Endothelial cell of umbilical vein (primary cell): ENCODE data around the gene RNASEH2C.

Source experiments
- CTCF ChIP-seq, 2 donors: IDR thresholded peaks; 1 replicate in 1 of 2; 2 replicates in 1 of 2; pipeline ENCODE4 v1.5.1; 2011; ENCODE audit warnings: low read length in 2 of 2, mild to moderate bottlenecking in 2 of 2, moderate library complexity in 2 of 2, control low read depth in 1 of 2, inconsistent platforms in 1 of 2, low read depth in 1 of 2; ENCODE audit not compliant: insufficient read depth in 1 of 2; ENCODE audit errors: extremely low read depth in 1 of 2
- EZH2 ChIP-seq: IDR thresholded peaks from 2 replicates; pipeline ENCODE4 v1.6.1; 2012; ENCODE audit warnings: borderline replicate concordance, low read depth, mild to moderate bottlenecking, moderate library complexity, low read length, inconsistent platforms; ENCODE audit not compliant: severe bottlenecking
- FOS ChIP-seq: IDR thresholded peaks from 2 replicates; pipeline ENCODE4 v1.6.1; 2011; ENCODE audit warnings: mild to moderate bottlenecking, low read length, moderate library complexity, borderline replicate concordance; ENCODE audit not compliant: insufficient read depth
- MAX ChIP-seq: IDR thresholded peaks from 2 replicates; pipeline ENCODE4 v1.6.1; 2011; ENCODE audit not compliant: insufficient read depth, insufficient read length
- MYC ChIP-seq: IDR thresholded peaks from one replicate; pipeline ENCODE4 v1.6.1; 2011; ENCODE audit warnings: mild to moderate bottlenecking, low read depth, low read length
- POLR2A ChIP-seq: IDR thresholded peaks from 2 replicates; pipeline ENCODE4 v1.6.1; 2012; ENCODE audit warnings: low read depth, mild to moderate bottlenecking, control low read depth, low read length
- POLR2AphosphoS5 ChIP-seq: IDR thresholded peaks from 2 replicates; pipeline ENCODE4 v1.6.1; 2012; ENCODE audit warnings: low read depth, mild to moderate bottlenecking, control low read depth, low read length, moderate library complexity; ENCODE audit not compliant: insufficient read depth

GRCh38 chr11:65741185-65741584, 20.6 kb upstream of the RNASEH2C start:
- no peak for TF ChIP-seq POLR2AphosphoS5
- no peak for TF ChIP-seq CTCF (IDR thresholded peaks at IDR 0.05; ENCODE audit: extremely low read depth in 1 of 2, insufficient read depth in 1 of 2, low read depth in 1 of 2, low read length in 2 of 2)
- no peak for TF ChIP-seq POLR2A
- TF ChIP-seq EZH2 = no peak
- TF ChIP-seq MAX = no peak
- no peak for TF ChIP-seq MYC
- TF ChIP-seq FOS = no peak
